NOMO-1 treated with dmso at 0.1 percent for 144 hours (cell line): ENCODE data around the gene FPGS.

Experiments
- DNase-seq: peaks from one replicate; lab custom pipeline; 2025; ENCODE audit not compliant: unreplicated experiment; lab: John Stamatoyannopoulos, UW

The FPGS gene

DNA sequence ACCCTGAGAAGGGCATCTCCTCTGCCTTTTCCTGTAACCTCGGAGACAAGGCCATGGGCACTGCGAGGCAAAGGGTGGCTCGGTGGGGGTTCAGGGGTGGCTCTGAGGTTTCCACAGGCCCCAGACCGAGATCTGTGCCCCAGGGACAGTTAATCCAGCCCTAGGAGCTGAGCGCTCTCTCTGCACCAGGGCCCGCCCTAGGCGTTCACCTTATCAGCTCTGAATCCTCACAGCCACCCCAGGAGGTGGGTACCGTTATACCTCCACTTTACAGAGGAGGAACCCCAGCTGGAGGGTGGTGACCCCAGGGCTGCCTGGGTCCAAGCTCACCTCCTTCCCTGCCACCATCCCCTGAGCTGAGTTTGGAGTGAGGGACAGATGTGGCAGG is 54.0 kb downstream of the FPGS start:
- no peak for DNase-seq

DNA sequence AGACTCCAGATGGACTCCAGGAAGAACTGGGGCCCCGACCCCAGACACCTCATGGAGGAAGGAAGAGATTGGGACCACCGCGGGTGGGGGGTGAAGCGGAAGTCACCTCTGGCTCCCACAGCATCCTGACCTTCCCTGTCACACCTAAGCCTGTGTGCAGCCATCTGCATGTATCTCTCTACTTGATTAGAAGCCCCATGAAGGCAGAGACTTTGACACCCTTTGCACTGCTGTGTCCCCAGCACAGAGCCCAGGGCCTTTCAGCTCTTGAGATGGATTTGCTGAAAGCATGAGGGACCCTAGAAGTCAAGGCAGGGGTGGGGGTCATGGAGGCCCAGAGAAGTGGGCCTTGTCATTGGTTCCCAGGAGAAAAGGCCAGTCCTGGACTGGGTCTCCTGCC is 54.6 kb downstream of the FPGS start:
- no peak for DNase-seq

DNA sequence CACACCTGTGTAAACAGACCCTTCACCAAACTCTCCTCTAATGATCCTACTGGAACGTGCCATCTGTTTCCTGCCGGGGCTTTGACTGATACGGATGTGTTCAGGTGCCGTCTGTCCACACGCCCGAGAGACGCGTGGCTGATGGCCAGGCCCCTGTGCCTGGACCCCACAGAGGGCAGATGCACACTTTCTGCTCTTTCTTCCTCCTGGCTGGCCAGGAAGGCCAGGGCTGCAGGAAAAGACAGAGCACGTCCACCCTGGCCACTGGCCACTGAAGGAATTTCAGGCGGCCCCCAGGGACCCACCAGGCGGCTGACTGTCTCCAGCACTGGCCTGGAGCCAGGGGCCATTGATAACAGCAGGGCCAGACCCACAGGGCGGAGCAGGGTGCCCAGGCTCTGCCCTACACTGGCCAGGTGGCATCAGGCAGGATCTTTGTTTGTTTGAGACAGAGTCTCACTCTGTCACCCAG is 55.4 kb downstream of the FPGS start:
- DNase-seq, result no peak

DNA sequence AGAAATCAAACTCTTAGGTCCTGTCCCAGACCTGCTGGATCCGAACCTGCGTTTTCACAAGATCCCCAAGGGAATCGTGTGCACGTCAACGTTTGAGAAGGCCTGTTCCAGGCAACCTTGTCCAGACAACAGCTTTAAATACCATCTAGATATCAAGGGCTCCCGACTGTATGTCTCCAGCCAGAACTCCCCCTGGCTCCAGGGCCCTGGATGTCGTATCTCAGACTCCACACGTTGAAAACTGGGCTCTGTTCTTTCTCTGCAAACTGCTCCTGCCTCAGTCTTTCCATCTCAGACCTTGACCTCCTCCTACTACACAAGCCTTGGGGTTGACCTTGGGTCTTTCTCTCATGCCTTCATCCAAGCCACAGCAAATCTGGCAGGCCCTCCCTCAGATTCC is 57.6 kb downstream of the FPGS start:
- DNase-seq, result no peak

DNA sequence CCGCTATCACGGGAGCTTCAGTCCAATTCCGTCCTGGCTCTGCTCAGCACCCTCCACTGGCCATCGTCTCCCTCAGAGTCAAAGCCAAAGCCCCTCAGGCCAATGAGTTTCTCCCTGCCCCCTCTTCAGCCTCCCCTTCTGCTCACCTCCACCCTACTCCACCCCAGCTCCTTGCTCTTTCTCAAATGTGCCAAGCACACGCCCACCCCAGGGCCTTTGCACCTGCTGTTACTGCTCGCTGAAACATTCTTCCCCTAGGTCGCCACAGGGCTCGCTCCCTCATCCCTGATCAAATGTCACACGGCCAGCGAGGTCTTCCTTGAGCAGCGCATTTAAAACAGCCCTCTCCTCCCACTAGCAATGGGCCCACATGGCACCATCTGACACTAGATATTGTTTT is 58.1 kb downstream of the FPGS start:
- no peak for DNase-seq

DNA sequence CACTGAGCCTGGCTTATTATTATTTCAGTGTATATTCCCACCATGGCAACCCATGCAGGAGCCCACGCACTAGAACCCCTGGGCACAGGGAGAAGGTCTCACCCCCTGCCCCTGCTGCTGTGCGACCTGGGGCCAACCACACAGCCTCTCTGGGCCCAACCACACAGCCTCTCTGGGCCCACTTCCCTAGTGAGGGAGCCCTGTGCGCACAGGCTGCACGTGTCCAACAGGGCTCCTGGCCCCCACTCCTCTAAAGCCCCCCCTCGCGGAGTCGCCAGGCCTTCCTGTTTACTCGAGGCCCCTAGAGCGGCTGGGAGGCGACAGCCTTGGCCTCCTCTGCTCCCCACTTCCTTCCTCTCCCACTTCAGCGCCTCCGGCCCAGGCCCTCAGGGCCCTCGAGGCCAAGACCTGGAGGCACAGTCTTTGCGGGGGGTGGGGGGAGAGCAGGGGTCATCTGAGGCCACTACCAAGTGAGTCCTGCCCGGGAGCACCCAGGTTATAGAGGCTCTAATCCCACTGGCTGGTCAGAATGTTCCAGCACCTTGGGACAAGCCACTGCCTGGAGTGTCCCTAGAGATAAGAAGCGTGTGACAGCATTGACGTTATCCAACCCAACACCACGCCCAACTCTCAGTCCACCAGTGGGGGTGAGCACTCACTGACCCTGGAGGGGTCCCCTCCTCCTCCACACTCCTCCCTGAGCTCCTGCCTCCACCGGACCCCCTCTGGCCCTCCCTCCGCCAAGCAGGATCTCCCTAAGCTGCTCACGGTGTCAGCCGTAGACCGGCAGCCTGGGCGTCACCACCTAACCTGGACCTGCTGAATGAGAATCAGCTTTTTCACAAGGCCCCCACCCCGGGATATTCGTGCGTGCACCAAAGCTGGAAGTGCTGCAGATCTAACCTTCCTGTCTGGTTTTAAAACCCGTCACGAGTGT is 59.7 kb downstream of the FPGS start:
- DNase-seq, result peak; percentile 89

DNA sequence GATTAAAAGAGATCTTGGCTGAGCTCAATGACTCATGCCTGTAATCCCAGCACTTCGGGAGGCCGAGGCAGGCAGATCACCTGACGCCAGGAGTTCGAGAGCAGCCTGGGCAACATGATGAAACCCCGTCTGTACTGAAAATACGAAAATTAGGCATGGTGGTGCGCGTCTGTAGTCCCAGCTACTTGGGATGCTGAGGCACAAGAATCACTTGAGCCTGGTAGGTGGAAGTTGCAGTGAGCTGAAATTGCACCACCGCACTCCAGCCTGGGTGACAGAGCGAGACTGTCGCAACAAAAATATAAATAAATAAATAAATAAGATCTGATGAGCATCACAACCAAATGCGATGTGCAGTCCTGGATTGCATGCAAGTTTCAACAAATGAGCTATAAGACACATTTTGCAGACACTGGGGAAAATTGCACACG is 60.5 kb downstream of the FPGS start:
- DNase-seq, result no peak
